Measurements from ENCODE around the gene DXO.

Gene DXO

GRCh38 chr6:31952140-31952805 lies 19.7 kb downstream of the DXO start:
- DNase-seq (ENCODE audit: low spot score): no peak
- peak; percentile 69 for TF ChIP-seq CTCF (IDR thresholded peaks at IDR 0.05; ENCODE audit: extremely low read depth, insufficient read depth, missing control alignments)
- in situ Hi-C loops (cut with MboI; ENCODE audit: low pct_unique_long_range_greater_than_20kb, low sequenced_read_pairs, unreplicated experiment): no loop called here

GRCh38 chr6:31949926-31950548 lies 21.9 kb downstream of the DXO start:
- in situ Hi-C loops (cut with MboI; ENCODE audit: low pct_unique_long_range_greater_than_20kb, low sequenced_read_pairs, unreplicated experiment): no loop called here
- DNase-seq (ENCODE audit: low spot score): no peak
- no peak for TF ChIP-seq CTCF (IDR thresholded peaks at IDR 0.05; ENCODE audit: extremely low read depth, insufficient read depth, missing control alignments)

- TF ChIP-seq CTCF (IDR thresholded peaks at IDR 0.05; ENCODE audit: extremely low read depth, insufficient read depth, missing control alignments): no peak
- in situ Hi-C loops (cut with MboI; ENCODE audit: low pct_unique_long_range_greater_than_20kb, low sequenced_read_pairs, unreplicated experiment): no loop called here
- DNase-seq (ENCODE audit: low spot score): no peak
These were observed 23.1 kb downstream of the DXO start for GRCh38 chr6:31948753-31949413.

GRCh38 chr6:31948306-31948705 lies 23.6 kb downstream of the DXO start:
- in situ Hi-C loops (cut with MboI; ENCODE audit: low pct_unique_long_range_greater_than_20kb, low sequenced_read_pairs, unreplicated experiment): no loop called here
- no peak for TF ChIP-seq CTCF (IDR thresholded peaks at IDR 0.05; ENCODE audit: extremely low read depth, insufficient read depth, missing control alignments)
- DNase-seq (ENCODE audit: low spot score): no peak

- in situ Hi-C loops (cut with MboI; ENCODE audit: low pct_unique_long_range_greater_than_20kb, low sequenced_read_pairs, unreplicated experiment): no loop called here
- TF ChIP-seq CTCF (IDR thresholded peaks at IDR 0.05; ENCODE audit: extremely low read depth, insufficient read depth, missing control alignments): no peak
- DNase-seq (ENCODE audit: low spot score): no peak
These were observed 24.1 kb downstream of the DXO start for GRCh38 chr6:31947864-31948263.

- DNase-seq (ENCODE audit: low spot score): no peak
- in situ Hi-C loops (cut with MboI; ENCODE audit: low pct_unique_long_range_greater_than_20kb, low sequenced_read_pairs, unreplicated experiment): no loop called here
- TF ChIP-seq CTCF (IDR thresholded peaks at IDR 0.05; ENCODE audit: extremely low read depth, insufficient read depth, missing control alignments): no peak
These were observed 24.8 kb downstream of the DXO start for GRCh38 chr6:31947070-31947675.

Measured in GM13977 (cell line).